ENCODE measurements around the gene C1QTNF5.
"Not testable (repeated sequence)": the region's sequence is repeated elsewhere in the genome, so short reads cannot be mapped to it uniquely, and the experiment has no call there.

Gene C1QTNF5

GRCh38 chr11:119340335-119341221 lies at the start of gene C1QTNF5:
C1QTNF5 (minus strand) TSS chr11:119340883; CDS start chr11:119340397, 486 bp downstream.
- peak; percentile 61 to 71 for DNase-seq

- DNase-seq: no peak
These were observed 49.0 kb upstream of the C1QTNF5 start for GRCh38 chr11:119389611-119390254.

GRCh38 chr11:119388103-119388502 lies 47.4 kb upstream of the C1QTNF5 start:
- DNase-seq: no peak

GRCh38 chr11:119384332-119384731 lies 43.6 kb upstream of the C1QTNF5 start:
- no peak for DNase-seq

GRCh38 chr11:119382513-119382912 lies 41.8 kb upstream of the C1QTNF5 start:
- not testable (repeated sequence) for DNase-seq

- DNase-seq: no peak
These were observed 41.4 kb upstream of the C1QTNF5 start for GRCh38 chr11:119382101-119382500.

- peak; percentile 96 to 97 for DNase-seq
These were observed 40.7 kb upstream of the C1QTNF5 start, which contains the start of gene USP2 for GRCh38 chr11:119381181-119381988. USP2 (minus strand) TSS chr11:119381690; CDS start chr11:119373480, 8,210 bp downstream.

- no peak for DNase-seq
These were observed 40.1 kb upstream of the C1QTNF5 start for GRCh38 chr11:119380827-119381180.

- DNase-seq: no peak
These were observed 39.6 kb upstream of the C1QTNF5 start for GRCh38 chr11:119380160-119380826.

- DNase-seq: no peak
These were observed 38.3 kb upstream of the C1QTNF5 start for GRCh38 chr11:119378851-119379465.

- DNase-seq: no peak
These were observed 37.4 kb upstream of the C1QTNF5 start for GRCh38 chr11:119377961-119378667.

- DNase-seq: no peak
These were observed 36.6 kb upstream of the C1QTNF5 start for GRCh38 chr11:119377112-119377901.

GRCh38 chr11:119376197-119376847 lies 35.6 kb upstream of the C1QTNF5 start:
- peak; percentile 86 to 95 for DNase-seq

- peak; percentile 80 to 81 for DNase-seq
These were observed 34.9 kb upstream of the C1QTNF5 start for GRCh38 chr11:119375337-119376196.

- DNase-seq: peak; percentile 38 to 75
These were observed 34.1 kb upstream of the C1QTNF5 start for GRCh38 chr11:119374632-119375336.

- DNase-seq: peak; percentile 78 to 87
These were observed 33.4 kb upstream of the C1QTNF5 start for GRCh38 chr11:119373921-119374631.

All from hippocampal formation (tissue), 2 donors.